Neuronal stem cell (in vitro differentiated cells): ENCODE results near the gene HEXD.
"Not testable (repeated sequence)": the region's sequence is repeated elsewhere in the genome, so short reads cannot be mapped to it uniquely, and the experiment has no call there.

ENCODE experiments used
- DNase-seq: peaks from one replicate; pipeline ENCODE4 v3.0.0-alpha.2; 2013; ENCODE audit warnings: low spot score
- H2AFZ ChIP-seq: one replicate; pipeline ENCODE4 v1.6.1; 2013; ENCODE audit warnings: mild to moderate bottlenecking, low read length, inconsistent platforms
- H2AK5ac ChIP-seq: 2 replicates; pipeline ENCODE4 v1.6.1; 2013; ENCODE audit warnings: low read depth, mild to moderate bottlenecking, inconsistent platforms, low read length, moderate library complexity, mixed read lengths
- H2BK120ac ChIP-seq: 2 replicates; pipeline ENCODE4 v1.6.1; 2013; ENCODE audit warnings: low read depth, mild to moderate bottlenecking, inconsistent platforms, low read length, moderate library complexity, mixed read lengths
- H2BK12ac ChIP-seq: one replicate; pipeline ENCODE4 v1.6.1; 2013; ENCODE audit warnings: low read length, inconsistent platforms
- H2BK15ac ChIP-seq: 2 replicates; pipeline ENCODE4 v1.6.1; 2013; ENCODE audit warnings: mild to moderate bottlenecking, low read length, inconsistent platforms, mixed read lengths
- H2BK5ac ChIP-seq: one replicate; pipeline ENCODE4 v1.6.1; 2013; ENCODE audit warnings: inconsistent platforms, mild to moderate bottlenecking, low read length, moderate library complexity
- H3K14ac ChIP-seq: one replicate; pipeline ENCODE4 v1.6.1; 2013; ENCODE audit warnings: low read length, inconsistent platforms
- H3K18ac ChIP-seq: 2 replicates; pipeline ENCODE4 v1.6.1; 2013; ENCODE audit warnings: low read length, inconsistent platforms
- H3K23ac ChIP-seq: 2 replicates; pipeline ENCODE4 v1.6.1; 2013; ENCODE audit warnings: low read depth, mild to moderate bottlenecking, mixed read lengths, low read length, inconsistent platforms; ENCODE audit not compliant: poor library complexity
- H3K27ac ChIP-seq: replicated peaks from 3 replicates; pipeline ENCODE4 v1.5.1; 2013; ENCODE audit warnings: low read length, inconsistent platforms
- H3K27me3 ChIP-seq, 3 experiments: 2 replicates each; pipeline ENCODE4 v1.6.1; 2013; ENCODE audit warnings: low read length in 3 of 3, mild to moderate bottlenecking in 2 of 3, inconsistent platforms in 1 of 3, low read depth in 1 of 3, mixed read lengths in 1 of 3, moderate library complexity in 1 of 3; ENCODE audit not compliant: control insufficient read depth in 3 of 3, insufficient read depth in 3 of 3
- H3K36me3 ChIP-seq, 2 donors: replicated peaks in 1 of 2; 2 replicates each; pipeline ENCODE4 v1.6.1; 2013; ENCODE audit warnings: low read length in 2 of 2; ENCODE audit not compliant: control insufficient read depth in 2 of 2, insufficient read depth in 2 of 2
- H3K4ac ChIP-seq: 2 replicates; pipeline ENCODE4 v1.6.1; 2013; ENCODE audit warnings: inconsistent platforms, mild to moderate bottlenecking, low read length, moderate library complexity
- H3K4me1 ChIP-seq, 2 donors: 1 replicate in 1 of 2; 2 replicates in 1 of 2; pipeline ENCODE4 v1.6.1; 2013; ENCODE audit warnings: low read length in 2 of 2, low read depth in 1 of 2; ENCODE audit not compliant: control insufficient read depth in 2 of 2, insufficient read depth in 1 of 2
- H3K4me2 ChIP-seq: one replicate; pipeline ENCODE4 v1.6.1; 2013; ENCODE audit warnings: mild to moderate bottlenecking, low read length, inconsistent platforms; ENCODE audit not compliant: insufficient read depth, poor library complexity, severe bottlenecking
- H3K4me3 ChIP-seq, 2 donors: 2 replicates each; pipeline ENCODE4 v1.5.1; 2013; ENCODE audit warnings: low read length in 2 of 2, mild to moderate bottlenecking in 2 of 2, inconsistent platforms in 1 of 2, moderate library complexity in 1 of 2
- H3K79me1 ChIP-seq: one replicate; pipeline ENCODE4 v1.6.1; 2013; ENCODE audit warnings: low read depth, mild to moderate bottlenecking, inconsistent platforms, low read length, moderate library complexity
- H3K9ac ChIP-seq: one replicate; pipeline ENCODE4 v1.6.1; 2013; ENCODE audit warnings: mild to moderate bottlenecking, low read depth, low read length, inconsistent platforms; ENCODE audit not compliant: poor library complexity
- H3K9me3 ChIP-seq, 2 donors: replicated peaks in 1 of 2; 2 replicates each; pipeline versions ENCODE3 to v1.6.1; 2013; ENCODE audit warnings: low read length in 2 of 2, mild to moderate bottlenecking in 2 of 2, inconsistent platforms in 1 of 2, low read depth in 1 of 2, mixed read lengths in 1 of 2, moderate library complexity in 1 of 2; ENCODE audit not compliant: control insufficient read depth in 2 of 2, insufficient read depth in 1 of 2
- H4K8ac ChIP-seq: one replicate; pipeline ENCODE4 v1.6.1; 2013; ENCODE audit warnings: low read depth, mild to moderate bottlenecking, inconsistent platforms, low read length, moderate library complexity
- H4K91ac ChIP-seq: one replicate; pipeline ENCODE4 v1.6.1; 2013; ENCODE audit warnings: low read length, low read depth, mild to moderate bottlenecking, inconsistent platforms; ENCODE audit not compliant: poor library complexity
- WGBS, 2 donors: extraction: QIAGEN DNeasy Blood & Tissue Kit; methylation state at CpG; one replicate each; pipeline ENCODE4 v1.1.7; 2013; ENCODE audit warnings: missing lambda C conversion rate in 2 of 2, mixed read lengths in 1 of 2; ENCODE audit not compliant: insufficient read length in 2 of 2, insufficient replicate concordance in 1 of 2; ENCODE audit errors: extremely low coverage in 2 of 2; 5-methylcytosine and 5-hydroxymethylcytosine counted together

HEXD gene

DNA sequence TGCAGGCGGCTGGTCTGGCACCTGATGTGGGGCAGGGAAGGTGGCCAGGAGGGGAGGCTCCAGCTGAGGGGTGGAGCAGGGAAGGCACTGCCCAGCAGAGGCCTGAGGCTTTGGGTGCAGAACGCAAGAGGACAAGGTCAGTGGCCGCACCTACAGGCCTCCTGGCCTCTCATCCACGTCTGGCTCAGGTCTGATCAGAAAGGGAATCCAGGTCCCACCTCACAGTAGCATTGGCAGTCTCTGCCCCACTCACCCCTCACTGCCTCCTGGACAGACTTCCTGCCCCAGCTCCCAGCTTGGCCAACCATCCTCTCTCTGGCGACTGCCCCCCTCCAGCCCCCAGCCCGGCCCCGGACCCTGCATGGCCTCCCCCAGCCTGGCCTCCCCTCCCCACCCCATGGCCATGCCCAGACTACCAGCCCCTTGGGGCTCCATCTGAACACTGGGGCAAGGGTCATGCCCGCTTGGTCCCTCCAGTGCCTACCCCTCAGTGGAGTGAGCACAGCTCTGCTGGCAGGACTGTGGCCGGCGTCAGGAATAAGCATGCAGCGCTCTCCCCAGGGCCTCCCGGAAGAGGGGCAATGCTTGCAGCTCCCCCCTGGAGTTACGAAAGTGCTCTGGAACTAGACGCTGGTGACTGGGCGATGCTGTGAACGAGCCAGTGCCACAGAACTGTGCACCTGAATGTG, 42.0 kb upstream of the HEXD start:
- Histone ChIP-seq H2AK5ac (peak overlapping the region; percentile 99), H3K4me3 (no peak overlapping the region), H2AFZ (no peak overlapping the region), H3K14ac (no peak overlapping the region), H3K23ac (peak overlapping the region; percentile 65), H3K4ac (peak overlapping the region; percentile 66), H4K91ac (no peak overlapping the region), H2BK12ac (peak overlapping the region; percentile 98), H2BK15ac (peak overlapping the region; percentile 92), H2BK5ac (no peak overlapping the region), H3K18ac (peak overlapping the region; percentile 74), H3K79me1 (peaks cover 7% of the 10 kb centered on the region), H3K4me1 (peaks cover 10 to 16% of the 10 kb centered on the region in 2 donors), H3K9me3 (peaks cover 0 to 5% of the 10 kb centered on the region in 2 donors), H3K36me3 (no peaks in the 10 kb centered on the region), H3K27ac (no peak overlapping the region), H3K27me3 (peaks cover 3 to 30% (median 20%) of the 10 kb centered on the region in 3 experiments), H3K4me2 (no peak overlapping the region), H4K8ac (no peak overlapping the region), H3K9ac (no peak overlapping the region), H2BK120ac (no peak overlapping the region)
- DNase-seq, result no peak
- no CpG with 5 or more reads among the region's 16 CpGs for WGBS, 2 donors

DNA sequence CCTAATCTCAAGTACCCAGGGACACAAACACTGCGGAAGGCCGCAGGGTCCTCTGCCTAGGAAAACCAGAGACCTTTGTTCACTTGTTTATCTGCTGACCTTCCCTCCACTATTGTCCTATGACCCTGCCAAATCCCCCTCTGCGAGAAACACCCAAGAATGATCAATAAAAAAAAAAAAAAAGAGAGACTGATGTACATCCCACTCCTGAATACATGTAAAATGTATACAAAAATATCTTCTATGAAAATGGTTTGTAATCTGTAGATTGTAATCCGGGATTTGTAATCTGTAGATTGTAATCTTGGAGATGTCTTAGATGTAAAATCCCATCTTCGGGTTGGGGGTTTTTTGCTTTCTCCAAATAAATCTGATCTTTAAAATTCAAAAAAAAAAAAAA, 40.9 kb upstream of the HEXD start:
- not testable (repeated sequence) for H3K9me3 ChIP-seq, H3K4me2 ChIP-seq, H3K79me1 ChIP-seq, H2AFZ ChIP-seq, H3K4me3 ChIP-seq, H2BK15ac ChIP-seq, H3K36me3 ChIP-seq, H2BK5ac ChIP-seq, H3K9ac ChIP-seq, H3K23ac ChIP-seq, H3K27ac ChIP-seq, H2BK120ac ChIP-seq, H4K91ac ChIP-seq, H3K14ac ChIP-seq, H2BK12ac ChIP-seq, H3K18ac ChIP-seq, H4K8ac ChIP-seq, H2AK5ac ChIP-seq, H3K4ac ChIP-seq, H3K4me1 ChIP-seq, DNase-seq
- WGBS, 2 donors, result no CpG with 5 or more reads among the region's 5 CpGs
- H3K27me3 ChIP-seq, result peaks cover 0 to 21% (median 12%) of the 10 kb centered on the region in 3 experiments

DNA sequence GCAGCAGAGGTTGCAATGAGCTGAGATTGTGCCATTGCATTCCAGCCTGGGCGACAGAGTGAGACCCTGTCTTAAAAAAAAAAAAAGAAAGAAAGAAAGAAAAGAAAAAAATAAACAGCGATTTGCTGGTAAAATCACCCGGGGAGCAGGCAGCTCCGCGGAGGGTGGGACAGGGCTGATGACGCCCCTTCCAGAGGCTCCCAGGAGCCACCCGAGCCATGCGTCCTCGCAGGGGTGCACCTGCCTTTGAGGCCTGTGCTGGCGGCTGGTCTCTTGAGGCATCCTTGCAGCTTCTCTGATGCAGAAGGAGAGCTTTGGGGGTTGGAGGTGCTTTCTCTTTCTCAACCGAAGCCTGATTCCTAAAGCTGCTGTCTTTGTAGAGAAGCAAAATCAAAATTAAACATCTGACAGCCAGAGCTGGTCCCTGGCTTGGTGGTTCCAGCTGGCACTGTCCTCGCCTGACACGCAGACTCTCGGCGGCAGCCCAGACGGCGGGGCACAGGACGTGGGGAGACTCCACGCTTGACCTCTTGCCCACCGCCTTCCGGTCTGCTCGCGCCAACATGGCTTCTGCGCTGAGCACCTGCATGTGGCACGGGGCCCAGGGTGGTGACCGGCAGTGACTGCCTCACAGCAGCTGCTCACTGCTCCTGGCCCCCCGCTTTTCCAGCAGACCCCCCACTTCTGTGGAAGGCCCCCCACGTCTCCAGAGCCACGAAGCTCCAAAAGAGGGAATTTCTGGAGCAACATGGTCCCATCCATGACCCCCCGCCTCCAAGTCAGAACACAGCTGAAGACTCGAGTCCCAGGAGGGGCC, 40.0 kb upstream of the HEXD start:
- Histone ChIP-seq H3K18ac (peak overlapping the region; percentile 53), H2AK5ac (peak overlapping the region; percentile 96), H2BK15ac (peak overlapping the region; percentile 88), H2BK12ac (no peak overlapping the region), H3K27ac (no peak overlapping the region), H2BK5ac (no peak overlapping the region), H2AFZ (no peak overlapping the region), H3K23ac (peak overlapping the region; percentile 68), H3K4ac (no peak overlapping the region), H3K4me2 (no peak overlapping the region), H3K79me1 (peaks cover 4% of the 10 kb centered on the region), H3K9me3 (peaks cover 0 to 5% of the 10 kb centered on the region in 2 donors), H3K14ac (peak overlapping the region; percentile 84), H4K8ac (no peak overlapping the region), H3K36me3 (no peaks in the 10 kb centered on the region), H3K27me3 (peaks cover 0 to 15% (median 3%) of the 10 kb centered on the region in 3 experiments), H3K9ac (no peak overlapping the region), H2BK120ac (no peak overlapping the region), H4K91ac (no peak overlapping the region), H3K4me3 (no peak overlapping the region), H3K4me1 (peaks cover 4% of the 10 kb centered on the region in 2 donors)
- no peak for DNase-seq
- WGBS, 2 donors, result no CpG with 5 or more reads among the region's 31 CpGs

DNA sequence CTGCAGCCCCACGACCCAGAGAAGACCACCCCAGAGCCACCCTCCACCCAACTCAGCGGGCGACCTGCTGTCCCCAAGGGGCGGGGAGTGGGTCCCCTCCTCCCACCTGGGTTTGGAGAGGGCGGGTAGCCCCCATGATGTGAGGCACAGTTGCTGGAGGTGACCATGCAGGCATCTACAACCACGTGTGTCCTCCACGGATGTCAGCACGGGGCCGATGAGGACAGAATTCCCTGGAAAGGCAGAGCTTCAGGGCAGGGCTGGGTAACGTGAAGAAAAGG, 39.5 kb upstream of the HEXD start:
- no peak for DNase-seq
- Histone ChIP-seq H3K9ac (peak overlapping the region; percentile 2), H2AK5ac (peak overlapping the region; percentile 96)

More for the DNA sequence above, 39.5 kb upstream of the HEXD start:
- Histone ChIP-seq H4K8ac (no peak overlapping the region), H3K4me3 (no peak overlapping the region), H3K23ac (peak overlapping the region; percentile 68), H3K18ac (peak overlapping the region; percentile 87), H3K9me3 (peaks cover 0 to 5% of the 10 kb centered on the region in 2 donors), H2BK15ac (peak overlapping the region; percentile 88), H4K91ac (no peak overlapping the region), H3K36me3 (no peaks in the 10 kb centered on the region), H2BK120ac (no peak overlapping the region), H3K4me2 (no peak overlapping the region), H3K4ac (no peak overlapping the region), H3K27ac (no peak overlapping the region), H3K4me1 (peaks cover 4 to 7% of the 10 kb centered on the region in 2 donors), H3K14ac (peak overlapping the region; percentile 84), H2BK12ac (no peak overlapping the region), H2BK5ac (no peak overlapping the region), H2AFZ (no peak overlapping the region), H3K27me3 (peaks cover 0 to 15% (median 0%) of the 10 kb centered on the region in 3 experiments), H3K79me1 (peaks cover 4% of the 10 kb centered on the region)
- WGBS, 2 donors, result no CpG with 5 or more reads among the region's 10 CpGs
